ENCODE data around the gene HEY2. TPM values are rescaled to one million over a fixed set of nuclear protein-coding genes. Genes with fewer than 3 reads are reported as not detected.

HEY2 gene
- total RNA-seq, 2 experiments from 2014 or later = not detected

DNA sequence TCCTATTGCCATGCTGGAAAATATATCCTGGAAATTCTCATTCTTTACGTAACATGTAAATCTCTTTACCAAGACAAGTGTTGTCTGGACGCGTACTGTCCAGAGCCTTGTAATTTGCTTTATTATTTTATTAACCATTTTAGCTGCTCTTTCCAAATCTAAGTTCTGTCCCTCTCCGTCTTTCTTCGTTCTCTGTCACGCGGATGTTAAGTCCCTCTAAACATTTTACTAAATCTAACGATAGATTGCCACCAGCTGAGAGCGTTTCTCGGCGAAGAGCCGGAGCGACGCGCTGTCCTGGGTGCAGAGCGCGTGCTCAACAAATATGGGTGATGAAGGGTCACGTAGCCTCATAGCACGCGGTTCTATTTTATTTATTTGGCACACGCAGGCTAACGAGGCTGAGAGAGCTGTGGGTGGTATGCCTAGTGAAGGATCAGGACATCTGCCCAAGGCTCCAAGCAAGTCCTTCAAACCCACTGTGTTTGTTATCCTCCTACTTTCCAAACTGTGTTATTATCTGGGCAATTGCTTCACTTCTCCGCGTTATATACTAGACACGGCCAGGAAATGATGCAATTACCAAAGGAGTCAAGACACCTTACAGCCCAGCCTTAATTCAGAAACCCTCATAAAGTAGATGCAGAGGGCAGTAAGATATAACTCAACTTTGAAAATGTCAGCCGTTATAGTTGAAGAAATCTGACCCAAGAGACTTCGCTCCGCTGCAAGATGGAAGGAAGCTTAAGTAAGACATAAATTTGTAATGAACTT, 31.3 kb downstream of the HEY2 start:
- DNase-seq = peak; percentile 57
- Mint-ChIP-seq H3K27ac (no peak overlapping the region), H3K27me3 (ENCODE audit: low read depth) (peaks cover 1% of the 10 kb centered on the region), H3K4me1 (ENCODE audit: low read depth) (peaks cover 15% of the 10 kb centered on the region), H3K36me3 (ENCODE audit: low read depth) (peaks cover 3% of the 10 kb centered on the region), H3K4me3 (no peak overlapping the region), H3K9me3 (no peaks in the 10 kb centered on the region)
- intact Hi-C loops (cut with micrococcal nuclease) = loop anchor here (1.0 to 5.0 kb wide), 13 partner anchors 10 to 1737 kb away; partner anchors contain the start of genes CENPW, HEY2, HINT3 and MTCL3
- CTCF ChIA-PET = interaction anchor here (0.6 to 2.6 kb wide), 14 partner anchors 10 to 215 kb away, joined by 3 to 52 read pairs (median 6); partner anchors contain the start of genes HINT3, NCOA7 and TRMT11

DNA sequence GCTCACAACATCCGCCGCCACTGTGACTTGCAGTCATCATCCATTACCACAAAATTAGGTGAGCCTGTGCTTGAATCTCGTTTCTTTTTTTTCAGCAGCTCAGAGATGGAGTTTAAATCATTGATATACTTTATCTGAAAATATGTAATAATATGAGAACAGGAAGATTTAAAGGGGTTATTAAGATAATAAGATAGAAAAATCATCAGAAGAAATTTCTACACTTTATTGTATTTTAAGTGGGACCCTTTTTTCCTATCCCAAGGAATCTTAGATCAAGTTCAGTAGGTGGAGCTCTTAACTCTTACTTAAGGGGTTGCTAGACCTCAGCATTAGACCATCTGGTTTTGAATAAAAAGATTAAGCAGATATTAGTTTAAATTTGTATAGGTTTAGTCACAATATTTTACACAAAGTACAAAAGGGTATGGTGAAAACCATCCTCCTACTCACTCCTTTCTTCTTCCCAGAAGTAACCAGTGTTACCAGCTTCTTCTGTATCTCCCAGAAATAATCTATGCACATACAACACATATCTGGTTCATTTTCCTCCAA, 32.0 kb downstream of the HEY2 start:
- no peaks in the 10 kb centered on the region for H3K9me3 Mint-ChIP-seq
- H3K27ac Mint-ChIP-seq = no peak overlapping the region
- intact Hi-C loops (cut with micrococcal nuclease) = loop anchor here (1.0 to 5.0 kb wide), 8 partner anchors 9 to 1736 kb away; partner anchors contain the start of genes CENPW, MTCL3 and NCOA7
- DNase-seq = peak; percentile 70
- peaks cover 8% of the 10 kb centered on the region for H3K36me3 Mint-ChIP-seq (ENCODE audit: low read depth)
- no peak overlapping the region for H3K4me3 Mint-ChIP-seq
- CTCF ChIA-PET = interaction anchor here (0.6 to 2.6 kb wide), 17 partner anchors 9 to 1306 kb away, joined by 3 to 52 read pairs (median 6); partner anchors contain the start of genes HINT3, NCOA7 and TRMT11
- peaks cover 15% of the 10 kb centered on the region for H3K4me1 Mint-ChIP-seq (ENCODE audit: low read depth)
- peaks cover 1% of the 10 kb centered on the region for H3K27me3 Mint-ChIP-seq (ENCODE audit: low read depth)

GRCh38 chr6:125784365-125784764, 34.9 kb downstream of the HEY2 start:
- H3K27ac Mint-ChIP-seq = no peak overlapping the region
- intact Hi-C loops (cut with micrococcal nuclease) = loop anchor here (5.0 kb wide), 2 partner anchors 1338 to 1733 kb away; partner anchors contain the start of gene MTCL3
- CTCF ChIA-PET = interaction anchor here (1.2 to 1.4 kb wide), 2 partner anchors 122 to 169 kb away, joined by 3 read pairs; no protein-coding TSS in a partner anchor
- H3K4me1 Mint-ChIP-seq (ENCODE audit: low read depth) = peaks cover 24% of the 10 kb centered on the region
- DNase-seq = no peak
- H3K36me3 Mint-ChIP-seq (ENCODE audit: low read depth) = peaks cover 19% of the 10 kb centered on the region
- no peaks in the 10 kb centered on the region for H3K9me3 Mint-ChIP-seq
- H3K4me3 Mint-ChIP-seq = no peak overlapping the region
- no peaks in the 10 kb centered on the region for H3K27me3 Mint-ChIP-seq (ENCODE audit: low read depth)

GRCh38 chr6:125787791-125788190, 38.4 kb downstream of the HEY2 start:
- Mint-ChIP-seq H3K36me3 (ENCODE audit: low read depth) (peaks cover 20% of the 10 kb centered on the region), H3K9me3 (no peaks in the 10 kb centered on the region), H3K27ac (no peak overlapping the region), H3K4me1 (ENCODE audit: low read depth) (peaks cover 38% of the 10 kb centered on the region), H3K27me3 (ENCODE audit: low read depth) (no peaks in the 10 kb centered on the region), H3K4me3 (no peak overlapping the region)
- CTCF ChIA-PET = interaction anchor here (1.3 to 6.3 kb wide), 4 partner anchors 131 to 186 kb away, joined by 3 to 51 read pairs (median 4); partner anchors contain the start of gene HINT3
- DNase-seq = peak; percentile 25
- intact Hi-C loops (cut with micrococcal nuclease) = no loop called here

DNA sequence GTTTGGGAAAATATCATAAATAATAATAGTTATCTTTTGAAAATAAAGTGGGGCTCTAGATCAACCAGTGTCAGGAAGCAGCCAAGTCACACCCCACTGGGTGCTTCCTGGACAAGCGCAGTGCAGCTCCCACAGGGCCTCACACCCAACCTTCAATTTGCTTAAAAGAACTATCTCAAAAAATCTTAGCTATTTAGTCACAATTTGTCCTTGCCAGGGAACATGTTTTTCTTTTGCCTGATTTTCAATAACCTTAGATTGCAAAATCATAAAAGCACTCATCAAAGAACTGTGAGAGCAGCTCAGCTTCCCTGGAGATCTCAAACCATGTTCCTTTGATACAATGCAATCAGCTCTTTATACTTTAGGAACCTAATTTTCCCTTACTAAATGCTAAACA, 39.7 kb downstream of the HEY2 start:
- peak; percentile 21 for DNase-seq
- no peaks in the 10 kb centered on the region for H3K27me3 Mint-ChIP-seq (ENCODE audit: low read depth)
- no peaks in the 10 kb centered on the region for H3K9me3 Mint-ChIP-seq
- peaks cover 45% of the 10 kb centered on the region for H3K4me1 Mint-ChIP-seq (ENCODE audit: low read depth)
- peak overlapping the region; percentile 96 for H3K27ac Mint-ChIP-seq
- H3K36me3 Mint-ChIP-seq (ENCODE audit: low read depth) = peaks cover 20% of the 10 kb centered on the region
- CTCF ChIA-PET = interaction anchor here (0.9 to 6.3 kb wide), 9 partner anchors 8 to 206 kb away, joined by 3 to 52 read pairs (median 13); partner anchors contain the start of genes HINT3 and TRMT11
- peak overlapping the region; percentile 90 for H3K4me3 Mint-ChIP-seq
- intact Hi-C loops (cut with micrococcal nuclease) = no loop called here

DNA sequence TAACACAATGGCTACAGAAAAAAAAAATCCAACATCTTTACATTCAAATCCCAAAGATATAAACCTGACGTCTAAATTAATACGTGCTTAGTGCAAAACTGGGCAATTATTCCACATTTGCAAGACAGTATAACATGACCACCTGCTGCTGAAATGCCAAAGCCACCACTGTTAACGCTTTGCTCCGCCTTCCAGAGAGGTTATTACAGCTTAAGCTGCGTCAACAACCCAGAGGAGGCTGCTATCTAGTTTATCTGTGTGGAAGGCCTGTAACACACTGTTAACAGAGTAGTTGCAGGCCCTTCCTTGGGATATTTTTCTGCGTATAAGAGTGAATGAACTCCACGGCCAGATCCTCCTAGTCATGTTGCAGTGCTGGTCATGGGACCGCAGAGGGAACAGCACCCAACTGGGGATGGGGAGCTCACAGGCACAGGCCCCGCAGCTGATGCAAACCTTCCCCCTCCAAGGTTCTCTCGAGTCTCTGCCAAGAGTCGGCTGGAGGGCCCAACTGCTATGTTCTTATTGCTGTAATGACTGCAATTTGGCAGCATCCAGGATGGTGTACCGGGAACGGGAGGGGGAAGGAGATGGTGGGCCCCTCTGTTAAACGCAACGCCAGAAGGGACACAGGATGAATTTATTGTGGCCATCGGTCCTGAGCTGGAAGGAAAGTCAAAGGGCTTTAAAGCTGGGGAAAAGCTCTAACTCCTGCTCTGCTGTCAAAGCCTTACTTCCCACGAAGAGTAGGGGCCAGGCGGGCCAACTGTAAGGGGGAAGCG, 40.3 kb downstream of the HEY2 start:
- H3K9me3 Mint-ChIP-seq = no peaks in the 10 kb centered on the region
- peak; percentile 62 for DNase-seq
- H3K27ac Mint-ChIP-seq = peak overlapping the region; percentile 96
- H3K4me3 Mint-ChIP-seq = peak overlapping the region; percentile 90
- intact Hi-C loops (cut with micrococcal nuclease) = loop anchor here (1.0 to 5.0 kb wide), 5 partner anchors 8 to 1478 kb away; partner anchors contain the start of genes RNF146 and TRMT11
- H3K27me3 Mint-ChIP-seq (ENCODE audit: low read depth) = no peaks in the 10 kb centered on the region
- peaks cover 18% of the 10 kb centered on the region for H3K36me3 Mint-ChIP-seq (ENCODE audit: low read depth)
- CTCF ChIA-PET = interaction anchor here (0.9 to 6.3 kb wide), 12 partner anchors 9 to 206 kb away, joined by 3 to 52 read pairs (median 14); partner anchors contain the start of genes HINT3 and TRMT11
- peaks cover 45% of the 10 kb centered on the region for H3K4me1 Mint-ChIP-seq (ENCODE audit: low read depth)

- Mint-ChIP-seq H3K9me3 (no peaks in the 10 kb centered on the region), H3K4me3 (peak within 1 kb of the TSS; percentile 90), H3K27me3 (ENCODE audit: low read depth) (no peaks in the 10 kb centered on the region), H3K4me1 (ENCODE audit: low read depth) (peaks cover 51% of the 10 kb centered on the region), H3K36me3 (ENCODE audit: low read depth) (peaks cover 17% of the 10 kb centered on the region), H3K27ac (peak within 1 kb of the TSS; percentile 96)
- intact Hi-C loops (cut with micrococcal nuclease) = loop anchor here (1.0 to 5.0 kb wide), 9 partner anchors 9 to 1477 kb away; partner anchors contain the start of genes HINT3, RNF146 and TRMT11
- CTCF ChIA-PET = interaction anchor here (0.7 to 6.3 kb wide), 15 partner anchors 9 to 205 kb away, joined by 3 to 52 read pairs (median 8); partner anchors contain the start of genes HINT3 and TRMT11
- DNase-seq = peak; percentile 81
These were observed 41.1 kb downstream of the HEY2 start, which contains the start of gene NCOA7 for GRCh38 chr6:125790358-125791150. Gene NCOA7, plus strand, starts transcription at chr6:125790960. Its CDS starts 24,395 bp downstream, at chr6:125815355.

GRCh38 chr6:125791151-125791819, 41.9 kb downstream of the HEY2 start:
- H3K27ac Mint-ChIP-seq = peak overlapping the region; percentile 72
- intact Hi-C loops (cut with micrococcal nuclease) = loop anchor here (1.0 to 5.0 kb wide), 7 partner anchors 68 to 1476 kb away; partner anchors contain the start of genes HINT3 and RNF146
- H3K36me3 Mint-ChIP-seq (ENCODE audit: low read depth) = peaks cover 12% of the 10 kb centered on the region
- peak; percentile 63 for DNase-seq
- CTCF ChIA-PET = interaction anchor here (0.7 to 6.3 kb wide), 24 partner anchors 10 to 453 kb away, joined by 3 to 52 read pairs (median 5); partner anchors contain the start of genes HINT3 and TRMT11
- no peaks in the 10 kb centered on the region for H3K9me3 Mint-ChIP-seq
- H3K27me3 Mint-ChIP-seq (ENCODE audit: low read depth) = no peaks in the 10 kb centered on the region
- H3K4me1 Mint-ChIP-seq (ENCODE audit: low read depth) = peaks cover 54% of the 10 kb centered on the region
- peak overlapping the region; percentile 73 for H3K4me3 Mint-ChIP-seq

DNA sequence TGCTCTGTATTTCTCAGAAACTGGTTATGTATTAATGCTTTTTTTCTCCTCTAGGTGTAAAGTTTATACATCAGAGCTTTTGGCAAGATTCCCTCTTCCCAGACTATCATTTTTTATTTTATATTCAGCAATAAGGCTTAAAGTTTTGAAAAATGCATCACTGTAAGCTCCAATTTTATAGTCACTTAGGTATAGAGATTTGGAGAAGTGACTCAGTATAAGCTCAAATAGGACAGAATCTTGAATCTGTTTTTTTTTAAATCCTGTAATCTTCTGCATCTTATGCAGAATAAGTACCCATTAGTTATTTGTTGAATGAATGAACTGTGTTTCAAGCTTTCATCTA, 42.4 kb downstream of the HEY2 start:
- H3K4me3 Mint-ChIP-seq = peak overlapping the region; percentile 73
- H3K27ac Mint-ChIP-seq = peak overlapping the region; percentile 72
- CTCF ChIA-PET = interaction anchor here (0.7 to 6.3 kb wide), 24 partner anchors 11 to 454 kb away, joined by 3 to 52 read pairs (median 4); partner anchors contain the start of genes HINT3 and TRMT11
- no peak for DNase-seq
- H3K4me1 Mint-ChIP-seq (ENCODE audit: low read depth) = peaks cover 54% of the 10 kb centered on the region
- intact Hi-C loops (cut with micrococcal nuclease) = loop anchor here (1.0 to 5.0 kb wide), 9 partner anchors 13 to 1476 kb away; partner anchors contain the start of genes HINT3 and RNF146
- H3K9me3 Mint-ChIP-seq = no peaks in the 10 kb centered on the region
- H3K36me3 Mint-ChIP-seq (ENCODE audit: low read depth) = peaks cover 12% of the 10 kb centered on the region
- no peaks in the 10 kb centered on the region for H3K27me3 Mint-ChIP-seq (ENCODE audit: low read depth)

GRCh38 chr6:125792172-125792571, 42.7 kb downstream of the HEY2 start:
- H3K27me3 Mint-ChIP-seq (ENCODE audit: low read depth) = no peaks in the 10 kb centered on the region
- intact Hi-C loops (cut with micrococcal nuclease) = loop anchor here (1.0 to 5.0 kb wide), 4 partner anchors 12 to 1475 kb away; partner anchors contain the start of gene RNF146
- peaks cover 10% of the 10 kb centered on the region for H3K36me3 Mint-ChIP-seq (ENCODE audit: low read depth)
- no peaks in the 10 kb centered on the region for H3K9me3 Mint-ChIP-seq
- H3K4me1 Mint-ChIP-seq (ENCODE audit: low read depth) = peaks cover 57% of the 10 kb centered on the region
- H3K27ac Mint-ChIP-seq = no peak overlapping the region
- DNase-seq = no peak
- CTCF ChIA-PET = interaction anchor here (0.7 to 6.3 kb wide), 20 partner anchors 10 to 454 kb away, joined by 3 to 52 read pairs (median 4); partner anchors contain the start of gene HINT3
- peak overlapping the region; percentile 24 for H3K4me3 Mint-ChIP-seq
